ENCODE measurements around the gene MICAL3. TPM values are rescaled to one million over a fixed set of nuclear protein-coding genes. Genes with fewer than 3 reads are reported as not detected.

Gene MICAL3
- polyA plus RNA-seq, 1 donor = 36.1 TPM

GRCh38 chr22:17830043-17830961 lies 194.1 kb downstream of the MICAL3 start:
- H3K4me3 ChIP-seq (ENCODE audit: low read length) = no peak overlapping the region

DNA sequence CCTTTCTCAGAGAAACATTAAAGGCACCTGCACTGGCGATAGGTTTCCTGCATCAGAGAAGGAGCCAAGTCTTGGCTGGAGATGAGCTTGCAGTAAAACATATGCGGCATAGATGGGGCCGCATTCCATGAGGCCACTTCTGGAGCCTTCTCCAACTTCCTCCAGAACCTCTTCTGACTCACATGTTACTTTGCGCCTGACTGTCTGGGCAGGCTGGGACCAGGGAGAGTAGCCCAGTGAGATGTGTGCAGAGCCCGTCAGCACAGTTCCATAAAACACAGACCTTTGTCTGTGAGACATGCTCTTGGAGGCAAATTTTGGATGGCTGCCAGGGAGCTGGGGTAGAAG lies 194.7 kb downstream of the MICAL3 start:
- Histone ChIP-seq H3K9me3 (ENCODE audit: control insufficient read depth, low read depth, low read length) (peaks cover 4% of the 10 kb centered on the region), H3K27me3 (ENCODE audit: control insufficient read depth, insufficient read depth, low read length) (no peaks in the 10 kb centered on the region), H3K36me3 (ENCODE audit: control insufficient read depth, insufficient read depth, low read length) (peaks cover 78% of the 10 kb centered on the region), H3K27ac (ENCODE audit: low read length) (no peak overlapping the region), H3K4me3 (ENCODE audit: low read length) (no peak overlapping the region), H3K4me1 (ENCODE audit: control insufficient read depth, insufficient read depth, low read length) (peaks cover 4% of the 10 kb centered on the region)
- no peak for DNase-seq
- no CpG with 5 or more reads among the region's 5 CpGs for WGBS (ENCODE audit: insufficient coverage, low lambda C conversion rate)

More at GRCh38 chr22:17830043-17830961, 194.1 kb downstream of the MICAL3 start:
- H3K27me3 ChIP-seq (ENCODE audit: control insufficient read depth, insufficient read depth, low read length) = no peaks in the 10 kb centered on the region
- no CpG with 5 or more reads among the region's 31 CpGs for WGBS (ENCODE audit: insufficient coverage, low lambda C conversion rate)
- H3K9me3 ChIP-seq (ENCODE audit: control insufficient read depth, low read depth, low read length) = peaks cover 4% of the 10 kb centered on the region
- peaks cover 4% of the 10 kb centered on the region for H3K4me1 ChIP-seq (ENCODE audit: control insufficient read depth, insufficient read depth, low read length)
- no peak overlapping the region for H3K27ac ChIP-seq (ENCODE audit: low read length)
- peak; percentile 79 to 81 for DNase-seq
- H3K36me3 ChIP-seq (ENCODE audit: control insufficient read depth, insufficient read depth, low read length) = peaks cover 79% of the 10 kb centered on the region

DNA sequence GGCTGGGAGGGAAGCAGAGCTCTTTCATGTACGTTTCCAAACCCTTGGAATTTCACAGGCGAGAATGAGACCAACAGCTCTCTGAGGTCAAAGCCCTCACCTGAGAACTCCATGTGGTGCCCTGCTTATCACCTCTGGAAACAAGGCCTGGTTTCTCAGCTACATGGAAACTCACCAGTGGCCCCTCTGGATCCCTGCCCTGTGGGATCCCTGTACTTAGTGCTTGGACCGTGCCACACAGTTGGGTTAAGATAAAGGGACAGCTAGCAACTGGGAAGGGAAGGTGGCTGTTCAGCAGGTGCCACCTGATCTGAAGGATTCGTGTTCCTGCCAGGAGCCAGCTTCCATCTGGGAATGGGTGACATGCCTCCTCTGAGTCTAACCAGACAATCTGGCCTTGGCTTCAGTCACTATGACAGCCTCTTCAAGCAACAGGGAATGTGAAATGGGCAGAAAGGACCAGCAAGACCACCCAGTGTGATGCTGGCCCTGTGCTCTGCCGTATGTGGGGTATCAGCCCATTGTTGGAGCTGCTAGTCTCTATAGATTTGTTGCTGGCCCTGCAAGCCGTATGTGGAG lies 195.8 kb downstream of the MICAL3 start:
- peaks cover 79% of the 10 kb centered on the region for H3K36me3 ChIP-seq (ENCODE audit: control insufficient read depth, insufficient read depth, low read length)

GRCh38 chr22:17827466-17827865 lies 196.9 kb downstream of the MICAL3 start:
- peaks cover 77% of the 10 kb centered on the region for H3K36me3 ChIP-seq (ENCODE audit: control insufficient read depth, insufficient read depth, low read length)
- H3K4me1 ChIP-seq (ENCODE audit: control insufficient read depth, insufficient read depth, low read length) = peaks cover 4% of the 10 kb centered on the region
- no peak overlapping the region for H3K27ac ChIP-seq (ENCODE audit: low read length)
- H3K27me3 ChIP-seq (ENCODE audit: control insufficient read depth, insufficient read depth, low read length) = no peaks in the 10 kb centered on the region
- peaks cover 4% of the 10 kb centered on the region for H3K9me3 ChIP-seq (ENCODE audit: control insufficient read depth, low read depth, low read length)
- DNase-seq = no peak
- no peak overlapping the region for H3K4me3 ChIP-seq (ENCODE audit: low read length)
- WGBS (ENCODE audit: insufficient coverage, low lambda C conversion rate) = no CpG with 5 or more reads among the region's 16 CpGs

More for the DNA sequence above, 195.8 kb downstream of the MICAL3 start:
- H3K27me3 ChIP-seq (ENCODE audit: control insufficient read depth, insufficient read depth, low read length) = no peaks in the 10 kb centered on the region
- no peak for DNase-seq
- H3K4me3 ChIP-seq (ENCODE audit: low read length) = no peak overlapping the region
- peaks cover 4% of the 10 kb centered on the region for H3K4me1 ChIP-seq (ENCODE audit: control insufficient read depth, insufficient read depth, low read length)
- no peak overlapping the region for H3K27ac ChIP-seq (ENCODE audit: low read length)
- H3K9me3 ChIP-seq (ENCODE audit: control insufficient read depth, low read depth, low read length) = peaks cover 4% of the 10 kb centered on the region
- 100% methylated on average over 1 of the region's 6 CpGs for WGBS (ENCODE audit: insufficient coverage, low lambda C conversion rate)

GRCh38 chr22:17825876-17826550 lies 198.3 kb downstream of the MICAL3 start:
- DNase-seq = no peak
- Histone ChIP-seq H3K4me3 (ENCODE audit: low read length) (no peak overlapping the region), H3K4me1 (ENCODE audit: control insufficient read depth, insufficient read depth, low read length) (peaks cover 4% of the 10 kb centered on the region), H3K27me3 (ENCODE audit: control insufficient read depth, insufficient read depth, low read length) (no peaks in the 10 kb centered on the region), H3K27ac (ENCODE audit: low read length) (no peak overlapping the region), H3K36me3 (ENCODE audit: control insufficient read depth, insufficient read depth, low read length) (peaks cover 78% of the 10 kb centered on the region), H3K9me3 (ENCODE audit: control insufficient read depth, low read depth, low read length) (no peaks in the 10 kb centered on the region)
- 90% methylated on average over 3 of the region's 22 CpGs for WGBS (ENCODE audit: insufficient coverage, low lambda C conversion rate)

DNA sequence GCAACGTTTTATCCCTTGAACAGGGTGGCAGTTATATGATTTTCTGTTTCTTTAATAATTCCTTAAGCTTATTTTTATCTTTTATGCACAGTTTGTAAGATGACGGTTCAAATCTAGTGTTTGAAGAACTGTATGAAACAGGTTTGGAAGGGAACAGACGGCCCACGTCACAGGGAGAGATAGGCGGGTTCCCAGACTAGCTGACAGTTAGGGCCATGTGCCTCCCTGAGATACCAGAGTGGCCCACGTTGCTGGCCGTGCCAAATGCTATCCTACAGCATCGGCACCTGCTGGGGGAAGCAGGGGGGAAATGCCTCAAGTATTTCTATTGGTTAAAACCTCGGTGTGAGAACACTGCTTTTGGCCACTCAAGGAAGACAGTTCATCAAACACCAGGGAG lies 199.9 kb downstream of the MICAL3 start:
- DNase-seq = no peak
- WGBS (ENCODE audit: insufficient coverage, low lambda C conversion rate) = 71% methylated on average over 1 of the region's 9 CpGs
- Histone ChIP-seq H3K4me1 (ENCODE audit: control insufficient read depth, insufficient read depth, low read length) (no peaks in the 10 kb centered on the region), H3K4me3 (ENCODE audit: low read length) (no peak overlapping the region), H3K36me3 (ENCODE audit: control insufficient read depth, insufficient read depth, low read length) (peaks cover 66% of the 10 kb centered on the region), H3K9me3 (ENCODE audit: control insufficient read depth, low read depth, low read length) (no peaks in the 10 kb centered on the region), H3K27ac (ENCODE audit: low read length) (no peak overlapping the region), H3K27me3 (ENCODE audit: control insufficient read depth, insufficient read depth, low read length) (no peaks in the 10 kb centered on the region)

- no peak overlapping the region for H3K4me3 ChIP-seq (ENCODE audit: low read length)
- H3K36me3 ChIP-seq (ENCODE audit: control insufficient read depth, insufficient read depth, low read length) = peaks cover 68% of the 10 kb centered on the region
- WGBS (ENCODE audit: insufficient coverage, low lambda C conversion rate) = no CpG with 5 or more reads among the region's 15 CpGs
- no peak for DNase-seq
- no peaks in the 10 kb centered on the region for H3K4me1 ChIP-seq (ENCODE audit: control insufficient read depth, insufficient read depth, low read length)
- H3K9me3 ChIP-seq (ENCODE audit: control insufficient read depth, low read depth, low read length) = no peaks in the 10 kb centered on the region
- H3K27ac ChIP-seq (ENCODE audit: low read length) = no peak overlapping the region
- H3K27me3 ChIP-seq (ENCODE audit: control insufficient read depth, insufficient read depth, low read length) = no peaks in the 10 kb centered on the region
Observed at GRCh38 chr22:17823964-17824363, 200.4 kb downstream of the MICAL3 start.

DNA sequence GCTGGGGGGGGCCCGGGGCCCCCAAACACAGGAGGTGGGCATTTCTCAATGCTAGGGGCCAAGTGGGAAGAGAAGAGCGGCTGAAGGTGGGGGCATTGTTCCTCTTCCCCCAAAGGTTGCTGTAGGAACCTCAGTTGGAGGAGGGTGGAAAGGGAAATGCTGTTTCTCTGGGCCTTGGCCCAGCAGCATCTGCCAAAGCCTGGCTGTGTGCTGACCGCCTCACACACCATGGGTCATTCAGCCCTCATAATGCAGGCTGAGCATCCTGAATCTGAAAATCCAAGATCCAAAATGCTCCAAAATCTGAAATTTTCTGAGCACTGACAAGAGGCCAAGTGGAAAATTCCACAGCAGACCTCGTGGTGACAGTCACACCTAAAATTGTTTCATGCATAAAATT lies 201.1 kb downstream of the MICAL3 start:
- Histone ChIP-seq H3K27ac (ENCODE audit: low read length) (no peak overlapping the region), H3K4me3 (ENCODE audit: low read length) (no peak overlapping the region), H3K36me3 (ENCODE audit: control insufficient read depth, insufficient read depth, low read length) (peaks cover 70% of the 10 kb centered on the region), H3K4me1 (ENCODE audit: control insufficient read depth, insufficient read depth, low read length) (no peaks in the 10 kb centered on the region), H3K27me3 (ENCODE audit: control insufficient read depth, insufficient read depth, low read length) (no peaks in the 10 kb centered on the region), H3K9me3 (ENCODE audit: control insufficient read depth, low read depth, low read length) (no peaks in the 10 kb centered on the region)
- 67% methylated on average over 1 of the region's 4 CpGs for whole genome bisulfite sequencing (ENCODE audit: insufficient coverage, low lambda C conversion rate)
- DNase-seq = no peak

DNA sequence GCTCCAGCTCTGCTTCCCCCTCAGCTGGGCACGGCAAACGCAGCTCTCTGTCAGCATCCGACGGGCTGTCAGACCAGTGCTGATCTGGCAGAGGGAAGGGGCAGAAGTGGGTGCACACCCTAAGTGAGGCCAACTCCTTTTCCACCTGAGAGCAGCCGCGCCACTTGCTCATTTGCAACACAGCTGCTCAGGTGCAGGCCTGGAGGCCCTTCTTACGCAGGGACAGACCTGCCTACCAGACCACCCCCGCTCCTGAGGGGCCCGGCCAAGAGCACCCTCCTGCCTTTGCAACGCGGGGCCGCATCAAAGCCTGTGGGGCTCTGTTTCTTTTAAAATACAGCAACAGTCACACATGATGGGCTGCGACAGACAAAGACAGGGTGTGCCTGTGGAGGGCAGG lies 202.3 kb downstream of the MICAL3 start:
- no peaks in the 10 kb centered on the region for H3K27me3 ChIP-seq (ENCODE audit: control insufficient read depth, insufficient read depth, low read length)
- no peak for DNase-seq
- H3K36me3 ChIP-seq (ENCODE audit: control insufficient read depth, insufficient read depth, low read length) = peaks cover 68% of the 10 kb centered on the region
- no peaks in the 10 kb centered on the region for H3K4me1 ChIP-seq (ENCODE audit: control insufficient read depth, insufficient read depth, low read length)
- WGBS (ENCODE audit: insufficient coverage, low lambda C conversion rate) = no CpG with 5 or more reads among the region's 13 CpGs
- no peaks in the 10 kb centered on the region for H3K9me3 ChIP-seq (ENCODE audit: control insufficient read depth, low read depth, low read length)
- no peak overlapping the region for H3K27ac ChIP-seq (ENCODE audit: low read length)
- no peak overlapping the region for H3K4me3 ChIP-seq (ENCODE audit: low read length)

- no peak overlapping the region for H3K27ac ChIP-seq (ENCODE audit: low read length)
- H3K9me3 ChIP-seq (ENCODE audit: control insufficient read depth, low read depth, low read length) = no peaks in the 10 kb centered on the region
- H3K4me1 ChIP-seq (ENCODE audit: control insufficient read depth, insufficient read depth, low read length) = no peaks in the 10 kb centered on the region
- H3K36me3 ChIP-seq (ENCODE audit: control insufficient read depth, insufficient read depth, low read length) = peaks cover 69% of the 10 kb centered on the region
- no CpG with 5 or more reads among the region's 3 CpGs for WGBS (ENCODE audit: insufficient coverage, low lambda C conversion rate)
- H3K27me3 ChIP-seq (ENCODE audit: control insufficient read depth, insufficient read depth, low read length) = no peaks in the 10 kb centered on the region
- H3K4me3 ChIP-seq (ENCODE audit: low read length) = no peak overlapping the region
- DNase-seq = no peak
Observed at GRCh38 chr22:17820879-17821439, 203.4 kb downstream of the MICAL3 start.
